ENCODE results near the gene TEDDM1.

TEDDM1 gene

GRCh38 chr1:182406012-182406411 lies 5.5 kb upstream of the TEDDM1 start:
- no peak for DNase-seq (ENCODE audit: low read depth)

DNA sequence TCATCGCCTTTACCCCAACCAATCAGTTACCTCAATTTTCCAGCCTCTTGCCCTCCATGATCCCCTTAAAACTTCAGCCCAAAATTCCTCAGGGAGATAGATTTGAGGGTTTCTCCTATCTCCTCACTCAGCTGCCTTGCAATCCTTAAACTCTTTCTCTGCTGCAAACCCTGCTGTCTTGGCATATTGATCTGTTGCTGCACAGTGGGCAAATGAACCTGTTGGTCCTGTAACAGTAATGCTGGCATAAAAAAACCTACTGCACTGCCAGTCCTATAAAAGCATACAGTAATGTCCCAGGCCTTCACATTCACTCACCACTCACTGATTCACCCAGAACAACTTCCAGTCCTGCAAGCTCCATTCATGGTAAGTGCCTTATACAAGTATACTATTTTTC lies 5.1 kb upstream of the TEDDM1 start:
- DNase-seq (ENCODE audit: low read depth), result no peak

- no peak for DNase-seq (ENCODE audit: low read depth)
Observed at GRCh38 chr1:182404781-182405180, 4.3 kb upstream of the TEDDM1 start.

DNA sequence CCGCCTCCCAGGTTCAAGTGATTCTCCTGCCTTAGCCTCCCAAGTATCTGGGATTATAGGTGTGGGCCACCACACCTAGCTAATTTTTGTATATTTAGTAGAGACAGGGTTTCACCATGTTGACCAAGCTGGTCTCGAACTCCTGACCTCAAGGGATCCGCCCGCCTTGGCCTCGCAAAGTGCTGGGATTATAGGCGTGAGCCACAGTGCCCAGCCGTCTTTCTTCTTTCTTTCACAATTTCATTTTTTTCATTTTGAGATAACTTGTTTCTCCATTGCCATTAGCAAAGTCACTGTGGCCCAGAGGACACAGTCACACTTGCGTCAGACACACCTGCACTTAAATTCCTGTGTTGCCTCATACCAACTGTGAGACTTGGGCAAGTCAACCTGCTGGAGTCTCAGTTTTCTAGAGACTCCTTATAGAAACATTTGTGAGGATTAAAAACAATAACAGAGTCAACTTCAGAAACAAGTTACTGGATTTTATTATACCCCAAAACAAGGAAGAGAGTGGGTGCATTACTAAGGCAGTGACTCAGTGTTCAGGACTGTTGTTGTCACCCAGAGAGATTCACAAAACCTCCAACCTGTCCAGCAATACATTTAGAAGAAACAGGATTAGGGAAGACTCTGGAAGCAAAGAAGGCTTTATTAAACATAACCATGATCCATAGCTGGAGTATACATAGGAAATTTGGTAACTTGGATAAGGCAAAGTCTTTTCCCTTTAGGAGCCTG lies 2.6 kb downstream of the TEDDM1 start:
- no peak for DNase-seq (ENCODE audit: low read depth)

DNA sequence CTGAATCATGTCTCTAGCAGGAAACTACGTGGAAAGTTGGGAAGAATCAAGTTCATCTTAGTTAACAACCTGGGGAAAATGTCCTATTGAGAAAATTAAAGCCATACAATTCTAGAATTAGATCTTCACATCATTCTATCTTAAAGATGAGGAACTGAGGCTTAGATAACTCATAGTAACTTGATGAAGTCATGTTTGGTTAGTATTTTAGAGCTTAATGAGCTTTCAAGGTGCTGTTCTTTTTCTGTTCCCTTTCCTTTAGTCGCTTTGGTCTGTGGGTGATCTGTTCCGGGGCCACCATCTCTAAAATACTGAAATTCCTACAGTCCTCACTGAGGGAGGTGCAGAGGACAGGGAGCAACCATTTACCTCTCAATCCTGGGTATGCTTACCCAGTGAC lies 4.6 kb downstream of the TEDDM1 start:
- DNase-seq (ENCODE audit: low read depth), result no peak

- no peak for DNase-seq (ENCODE audit: low read depth)
Observed at GRCh38 chr1:182394055-182394775, 6.3 kb downstream of the TEDDM1 start.

DNA sequence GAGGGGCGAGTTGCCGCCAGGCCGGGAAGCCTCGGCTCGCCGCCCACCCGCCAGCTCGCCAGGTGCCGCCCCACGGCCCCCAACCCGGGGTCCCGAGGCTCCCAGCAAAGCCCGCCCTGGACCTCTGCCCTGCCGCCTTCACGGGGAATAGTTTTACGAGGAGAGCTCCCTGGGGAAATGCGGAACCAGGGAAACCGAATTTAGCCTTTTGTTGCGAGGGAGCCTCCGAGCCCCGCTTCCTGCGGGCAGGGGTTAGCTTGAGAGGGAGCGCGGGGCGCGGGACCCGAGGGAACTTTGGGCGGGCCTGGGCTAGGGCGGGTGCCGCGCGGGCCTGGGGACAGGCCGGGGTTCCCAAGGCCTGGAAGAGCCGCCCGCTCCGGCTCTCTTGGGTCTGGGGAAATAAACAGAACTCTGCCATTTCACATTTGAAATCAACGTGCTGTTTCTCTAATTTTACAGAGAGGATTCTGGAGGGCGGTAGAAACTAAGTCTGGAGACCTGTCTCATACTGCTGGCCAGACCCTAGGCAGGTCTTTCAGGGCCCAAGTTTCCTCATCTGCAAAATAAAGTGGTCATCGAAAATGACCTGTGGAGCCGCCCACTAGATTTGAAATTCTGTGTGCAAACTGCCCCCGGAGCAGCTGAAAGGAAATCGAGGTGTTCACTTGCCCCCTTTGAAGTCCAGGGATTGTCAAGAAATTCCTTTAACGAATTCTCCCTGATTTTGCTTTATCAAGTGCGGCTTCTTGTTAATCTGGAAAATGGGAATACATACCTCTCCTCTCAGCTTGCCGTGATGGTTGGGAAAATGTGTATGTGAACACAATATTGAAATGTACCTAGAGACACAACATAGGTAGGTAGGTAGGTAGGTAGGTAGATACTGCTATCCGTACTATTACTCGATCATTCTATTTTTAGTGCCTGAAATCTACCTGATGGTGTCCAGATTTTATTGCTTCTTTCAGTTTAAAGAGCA lies 8.1 kb downstream of the TEDDM1 start:
- peak; percentile 24 for DNase-seq (ENCODE audit: low read depth)

- peak; percentile 88 for DNase-seq (ENCODE audit: low read depth)
Observed at GRCh38 chr1:182391362-182392049, 9.0 kb downstream of the TEDDM1 start, which contains the start of gene GLUL. Gene GLUL, minus strand, starts transcription at chr1:182391790. Its CDS starts 3,053 bp downstream, at chr1:182388737.

GRCh38 chr1:182391028-182391361 lies 9.5 kb downstream of the TEDDM1 start:
- no peak for DNase-seq (ENCODE audit: low read depth)

DNA sequence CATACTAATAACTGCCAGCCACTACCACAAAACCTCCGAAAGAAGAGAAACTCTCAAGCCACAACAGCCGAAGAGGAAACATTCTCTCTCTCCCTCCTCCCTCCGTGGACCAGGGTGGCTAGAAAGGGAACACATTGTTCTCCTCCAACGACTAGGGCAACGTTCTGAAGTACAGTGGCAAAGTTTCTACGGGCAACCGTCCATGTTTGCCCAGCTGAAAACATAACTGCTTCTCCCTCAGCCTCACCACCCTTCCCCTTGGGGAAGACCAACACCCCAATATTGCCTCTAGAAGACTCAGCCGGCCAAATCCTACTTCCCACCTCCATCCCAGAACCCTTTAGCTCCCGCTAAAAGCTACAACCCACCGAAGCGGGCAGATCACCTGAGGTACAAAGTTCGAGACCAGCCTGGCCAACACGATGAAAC lies 10.8 kb downstream of the TEDDM1 start:
- DNase-seq (ENCODE audit: low read depth), result no peak

GRCh38 chr1:182388392-182389134 lies 11.9 kb downstream of the TEDDM1 start:
- no peak for DNase-seq (ENCODE audit: low read depth)

- DNase-seq (ENCODE audit: low read depth), result no peak
Observed at GRCh38 chr1:182387566-182387965, 12.9 kb downstream of the TEDDM1 start.

- DNase-seq (ENCODE audit: low read depth), result no peak
Observed at GRCh38 chr1:182386980-182387379, 13.5 kb downstream of the TEDDM1 start.

GRCh38 chr1:182385885-182386853 lies 14.3 kb downstream of the TEDDM1 start:
- DNase-seq (ENCODE audit: low read depth), result no peak

- no peak for DNase-seq (ENCODE audit: low read depth)
Observed at GRCh38 chr1:182384387-182384960, 16.0 kb downstream of the TEDDM1 start.

DNA sequence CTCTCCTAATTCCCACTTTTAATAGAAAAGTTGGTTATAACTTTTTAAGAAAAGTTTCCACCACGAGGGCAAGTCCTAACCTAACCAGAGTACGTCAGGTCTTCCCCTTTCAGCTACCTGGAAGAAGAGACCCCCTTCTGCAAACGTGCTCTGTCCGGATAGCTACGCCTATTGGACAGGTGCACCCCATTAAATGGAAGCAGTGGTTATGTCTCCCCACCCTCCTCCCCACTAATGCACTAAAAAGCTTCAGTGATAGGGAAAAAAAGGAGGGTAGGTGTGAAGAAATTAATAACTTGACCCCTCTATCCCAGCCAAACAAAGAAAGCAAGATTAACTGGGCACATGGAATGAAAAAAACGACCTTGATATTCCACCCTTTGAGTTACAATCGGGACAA lies 16.5 kb downstream of the TEDDM1 start:
- DNase-seq (ENCODE audit: low read depth), result no peak

DNA sequence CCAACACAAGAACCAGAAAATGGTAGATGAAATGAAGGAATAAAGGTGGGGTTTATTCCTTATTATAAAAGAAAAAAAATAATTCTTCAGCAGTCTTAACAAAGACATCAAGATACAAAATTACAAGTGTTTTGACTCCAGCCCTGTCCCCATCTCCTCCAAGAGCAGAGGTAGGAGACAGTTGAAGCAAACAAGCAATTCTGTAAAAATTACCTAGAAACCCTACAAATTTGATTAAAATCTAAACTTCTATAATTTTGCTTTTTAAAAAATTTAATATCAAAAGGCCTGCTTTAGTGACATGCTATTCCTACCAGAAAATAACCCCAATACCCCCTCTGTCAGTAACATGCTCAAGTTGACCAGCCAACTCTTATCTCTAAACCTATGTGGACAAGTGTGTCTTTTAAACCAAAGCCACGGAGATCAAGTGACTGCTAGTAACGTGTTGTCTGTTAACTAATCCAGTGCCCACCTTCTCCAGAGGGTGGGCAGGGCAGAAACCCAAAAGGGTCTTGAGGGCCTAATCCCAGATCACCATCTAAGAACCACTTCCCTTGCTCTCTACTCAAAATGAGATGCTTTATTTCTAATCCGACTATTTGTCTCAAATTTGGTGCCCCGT lies 17.3 kb downstream of the TEDDM1 start:
- no peak for DNase-seq (ENCODE audit: low read depth)

DNA sequence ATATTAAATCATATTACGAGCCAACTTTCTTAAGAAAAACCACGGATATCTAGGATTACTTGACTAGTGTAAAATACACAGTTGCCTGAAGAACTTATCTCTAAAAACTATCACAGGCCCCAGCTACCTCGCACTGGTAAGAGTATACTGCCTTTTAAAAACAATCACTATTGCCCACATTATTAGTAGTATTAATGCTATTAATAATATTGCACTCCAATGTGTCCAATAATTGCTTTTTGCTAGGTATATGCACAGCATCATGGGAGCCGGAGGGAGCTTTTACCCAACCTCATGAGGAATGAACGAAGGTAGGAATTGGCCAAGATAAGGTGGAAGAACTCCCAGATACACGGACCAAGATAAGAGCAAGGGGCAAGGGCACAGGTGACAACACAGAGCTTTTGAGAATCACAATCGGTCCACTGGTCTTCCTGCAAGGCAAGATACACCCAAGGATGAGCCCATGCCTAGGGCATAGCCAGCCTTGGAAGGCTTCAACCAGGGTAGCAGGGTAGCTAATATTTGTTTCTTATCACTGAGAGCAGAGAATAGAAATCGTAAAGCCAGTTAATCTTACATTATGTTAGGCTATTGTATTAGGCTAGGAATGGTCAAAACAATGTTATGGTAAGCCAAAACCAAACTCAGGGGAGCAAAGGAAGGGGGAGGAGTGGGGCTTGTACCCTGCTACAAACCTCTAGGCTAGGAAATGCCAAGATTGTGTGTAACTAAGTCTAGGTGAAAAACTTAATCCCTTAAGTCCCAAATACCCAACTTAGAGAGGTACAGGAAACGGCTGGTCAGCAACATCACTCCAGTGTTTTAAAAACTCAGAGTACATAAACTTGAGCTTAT lies 18.3 kb downstream of the TEDDM1 start:
- no peak for DNase-seq (ENCODE audit: low read depth)
